Activated CD4-positive, alpha-beta T cell treated with anti-CD3 and anti-CD28 coated beads, Interleukin-2, amount 10 ng/mL, durations not matched to agents 24 days and 14 days (primary cell): ENCODE measurements around the gene PPP1R9A. TPM values are rescaled to one million over a fixed set of nuclear protein-coding genes. Genes with fewer than 3 reads are reported as not detected.

Source experiments
- DNase-seq: peaks from one replicate; pipeline ENCODE4 v3.0.0; 2022
- H3K27ac Mint-ChIP-seq: one replicate; pipeline ENCODE4 v1.8.0; 2022; ENCODE audit warnings: mild to moderate bottlenecking, mixed read lengths
- H3K27me3 Mint-ChIP-seq: one replicate; pipeline ENCODE4 v1.8.0; 2022; ENCODE audit warnings: mixed read lengths
- H3K36me3 Mint-ChIP-seq: one replicate; pipeline ENCODE4 v1.8.0; 2022; ENCODE audit warnings: low read depth, mild to moderate bottlenecking, mixed read lengths
- H3K4me1 Mint-ChIP-seq: one replicate; pipeline ENCODE4 v1.8.0; 2021; ENCODE audit warnings: mixed read lengths
- H3K4me3 Mint-ChIP-seq: one replicate; pipeline ENCODE4 v1.8.0; 2022; ENCODE audit warnings: mild to moderate bottlenecking, moderate library complexity, mixed read lengths
- H3K9me3 Mint-ChIP-seq: one replicate; pipeline ENCODE4 v1.8.0; 2021; ENCODE audit warnings: mixed read lengths
- intact Hi-C: fragments of 100-400 bp; cut with micrococcal nuclease; formaldehyde crosslinking; loops from one replicate; pipeline ENCODE4 v1.15.1; 2023
- total RNA-seq: library from RNA; stranded (reverse); gene quantifications from 2 replicates; pipeline ENCODE4 v1.2.3, GENCODE V29; 2022

The PPP1R9A gene
- total RNA-seq, 1 donor from 2014 or later, result not detected

- Mint-ChIP-seq H3K4me1 (no peaks in the 10 kb centered on the region), H3K4me3 (no peak overlapping the region), H3K27ac (no peak overlapping the region), H3K36me3 (no peaks in the 10 kb centered on the region), H3K27me3 (no peaks in the 10 kb centered on the region), H3K9me3 (no peaks in the 10 kb centered on the region)
- DNase-seq, result no peak
- intact Hi-C loops, result no loop called here
These were observed 26.0 kb downstream of the PPP1R9A start for GRCh38 chr7:94933256-94933990.

DNA sequence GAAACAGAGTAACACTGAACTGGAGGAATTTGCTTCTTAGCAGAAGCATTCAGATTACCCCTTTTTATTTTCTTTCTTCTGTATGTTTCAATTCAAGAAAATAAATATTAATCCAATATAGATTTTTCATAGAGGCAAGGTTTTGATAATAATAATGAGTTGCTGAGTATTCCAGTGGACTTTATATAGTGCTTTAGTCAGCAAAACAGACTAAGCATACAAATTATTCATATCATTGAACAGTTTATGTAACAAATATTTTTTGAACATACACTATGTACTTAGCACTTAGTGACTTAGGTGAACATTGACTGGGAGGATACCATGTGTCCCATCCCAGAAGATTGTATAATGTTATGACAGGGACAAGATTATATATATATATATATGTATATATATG lies 32.0 kb downstream of the PPP1R9A start:
- H3K27ac Mint-ChIP-seq, result no peak overlapping the region
- H3K36me3 Mint-ChIP-seq, result no peaks in the 10 kb centered on the region
- no peak overlapping the region for H3K4me3 Mint-ChIP-seq
- no peaks in the 10 kb centered on the region for H3K4me1 Mint-ChIP-seq
- intact Hi-C loops, result no loop called here
- H3K9me3 Mint-ChIP-seq, result no peaks in the 10 kb centered on the region
- no peaks in the 10 kb centered on the region for H3K27me3 Mint-ChIP-seq
- DNase-seq, result no peak

DNA sequence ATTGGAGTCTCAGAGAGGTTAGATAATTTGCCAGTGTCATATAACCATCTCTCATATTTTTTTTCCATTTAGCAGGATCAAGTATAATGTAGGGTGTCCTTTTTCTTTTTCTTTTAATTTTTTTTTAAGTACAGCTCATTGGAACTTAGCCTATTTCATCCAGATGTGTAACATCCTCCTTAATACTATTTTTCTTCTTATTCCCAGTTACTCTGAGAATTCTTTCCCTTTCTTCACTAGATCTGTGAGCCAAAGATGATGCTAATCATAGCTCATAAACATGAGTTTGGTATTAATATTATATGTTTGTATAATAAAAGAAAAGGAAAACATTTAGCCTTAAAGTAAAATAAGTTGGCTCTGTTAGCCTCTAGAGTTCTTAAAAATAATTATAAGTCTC lies 32.8 kb downstream of the PPP1R9A start:
- Mint-ChIP-seq H3K36me3 (no peaks in the 10 kb centered on the region), H3K4me3 (no peak overlapping the region), H3K27ac (no peak overlapping the region), H3K27me3 (no peaks in the 10 kb centered on the region), H3K9me3 (no peaks in the 10 kb centered on the region), H3K4me1 (no peaks in the 10 kb centered on the region)
- no peak for DNase-seq
- intact Hi-C loops, result no loop called here

- H3K4me1 Mint-ChIP-seq, result no peaks in the 10 kb centered on the region
- no peaks in the 10 kb centered on the region for H3K36me3 Mint-ChIP-seq
- intact Hi-C loops, result no loop called here
- H3K4me3 Mint-ChIP-seq, result no peak overlapping the region
- no peak for DNase-seq
- H3K27me3 Mint-ChIP-seq, result no peaks in the 10 kb centered on the region
- H3K9me3 Mint-ChIP-seq, result no peaks in the 10 kb centered on the region
- no peak overlapping the region for H3K27ac Mint-ChIP-seq
These were observed 34.6 kb downstream of the PPP1R9A start for GRCh38 chr7:94941844-94942632.

GRCh38 chr7:94943134-94943533 lies 35.7 kb downstream of the PPP1R9A start:
- Mint-ChIP-seq H3K4me1 (no peaks in the 10 kb centered on the region), H3K27ac (no peak overlapping the region), H3K9me3 (no peaks in the 10 kb centered on the region), H3K4me3 (no peak overlapping the region), H3K36me3 (no peaks in the 10 kb centered on the region), H3K27me3 (no peaks in the 10 kb centered on the region)
- intact Hi-C loops, result no loop called here
- no peak for DNase-seq

DNA sequence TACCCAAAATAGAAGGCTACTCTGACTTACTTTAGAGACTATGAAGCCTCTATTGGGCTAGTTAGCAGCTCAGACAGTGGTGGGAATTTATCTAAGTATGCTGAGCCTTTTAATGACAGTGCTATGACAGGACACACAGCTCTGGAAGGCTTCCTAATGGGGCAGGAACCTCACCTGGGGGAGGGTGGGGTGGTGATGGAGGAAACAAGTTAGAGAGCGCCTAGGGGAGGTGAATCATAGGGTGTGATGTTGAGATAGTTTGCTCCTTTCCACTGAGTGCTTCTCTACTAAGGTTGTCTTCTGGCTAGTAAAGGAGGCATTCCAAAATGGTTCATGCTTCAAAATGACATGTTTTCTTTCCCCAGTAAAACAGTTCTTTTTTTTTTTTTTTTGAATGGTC lies 42.1 kb downstream of the PPP1R9A start:
- DNase-seq, result no peak
- intact Hi-C loops, result no loop called here
- Mint-ChIP-seq H3K9me3 (no peaks in the 10 kb centered on the region), H3K36me3 (no peaks in the 10 kb centered on the region), H3K4me1 (no peaks in the 10 kb centered on the region), H3K27me3 (no peaks in the 10 kb centered on the region), H3K27ac (no peak overlapping the region), H3K4me3 (no peak overlapping the region)

DNA sequence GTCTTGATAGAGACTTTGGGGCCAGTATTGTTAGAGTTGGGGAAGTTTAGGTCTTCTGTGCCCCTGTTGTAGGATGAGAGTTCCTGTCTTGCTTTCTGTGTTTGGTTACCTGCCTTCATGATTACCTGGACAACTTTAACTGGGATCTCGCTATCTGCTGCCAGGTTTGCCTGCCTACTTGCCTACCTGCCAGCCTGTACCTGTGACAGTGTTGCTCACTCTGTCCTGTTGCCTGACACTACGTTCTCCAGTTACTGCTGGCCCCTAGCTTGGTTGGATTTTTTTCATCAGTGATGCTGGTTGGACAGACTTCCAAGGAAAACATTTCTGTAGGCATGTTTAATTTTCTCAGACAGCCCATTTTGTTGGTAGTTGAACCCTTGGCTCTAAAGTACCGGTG lies 48.4 kb downstream of the PPP1R9A start:
- Mint-ChIP-seq H3K9me3 (no peaks in the 10 kb centered on the region), H3K4me3 (no peak overlapping the region), H3K27me3 (no peaks in the 10 kb centered on the region), H3K27ac (no peak overlapping the region), H3K36me3 (no peaks in the 10 kb centered on the region), H3K4me1 (no peaks in the 10 kb centered on the region)
- intact Hi-C loops, result no loop called here
- no peak for DNase-seq

DNA sequence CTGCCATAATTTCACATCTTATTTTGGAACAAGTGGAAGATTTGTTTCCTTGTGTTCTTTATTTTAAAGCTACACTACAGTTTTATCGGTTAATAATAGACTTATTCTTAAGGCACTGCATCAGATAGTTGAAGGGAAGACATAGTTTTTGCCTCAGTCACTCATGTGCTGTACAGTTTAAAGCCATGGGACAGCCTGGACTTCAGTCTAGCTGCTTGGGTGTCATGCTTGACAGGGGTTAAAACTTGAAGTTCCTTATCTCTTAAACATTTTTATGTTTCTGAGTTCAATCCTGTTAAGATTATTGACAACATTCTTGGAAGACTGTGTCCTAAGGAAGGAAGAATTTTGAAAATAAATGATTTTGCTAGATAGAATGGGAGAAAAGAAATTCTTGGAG lies 49.7 kb downstream of the PPP1R9A start:
- Mint-ChIP-seq H3K27ac (no peak overlapping the region), H3K4me1 (no peaks in the 10 kb centered on the region), H3K4me3 (no peak overlapping the region), H3K36me3 (no peaks in the 10 kb centered on the region), H3K9me3 (no peaks in the 10 kb centered on the region), H3K27me3 (no peaks in the 10 kb centered on the region)
- DNase-seq, result no peak
- intact Hi-C loops, result no loop called here

DNA sequence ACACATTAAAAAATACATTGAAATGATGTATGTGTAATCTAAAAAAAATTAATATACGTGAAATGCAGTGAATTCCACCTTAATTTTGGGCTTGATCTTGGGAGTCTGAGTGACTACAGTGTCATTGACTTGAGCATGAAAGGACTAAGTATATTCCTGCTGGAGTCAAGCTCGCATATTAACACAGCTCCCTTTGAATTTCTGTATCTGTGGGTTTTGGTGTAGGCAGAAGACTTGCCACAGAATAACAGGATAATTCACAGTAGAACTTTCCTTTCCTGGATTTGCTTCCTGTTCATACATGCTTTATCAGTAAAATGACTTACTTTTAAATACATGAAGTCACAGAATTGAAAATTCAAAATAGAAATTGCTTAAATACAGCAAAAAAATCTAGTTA lies 55.3 kb downstream of the PPP1R9A start:
- H3K4me3 Mint-ChIP-seq, result no peak overlapping the region
- no peaks in the 10 kb centered on the region for H3K4me1 Mint-ChIP-seq
- intact Hi-C loops, result no loop called here
- peaks cover 4% of the 10 kb centered on the region for H3K9me3 Mint-ChIP-seq
- no peak overlapping the region for H3K27ac Mint-ChIP-seq
- no peaks in the 10 kb centered on the region for H3K36me3 Mint-ChIP-seq
- DNase-seq, result no peak
- H3K27me3 Mint-ChIP-seq, result no peaks in the 10 kb centered on the region

DNA sequence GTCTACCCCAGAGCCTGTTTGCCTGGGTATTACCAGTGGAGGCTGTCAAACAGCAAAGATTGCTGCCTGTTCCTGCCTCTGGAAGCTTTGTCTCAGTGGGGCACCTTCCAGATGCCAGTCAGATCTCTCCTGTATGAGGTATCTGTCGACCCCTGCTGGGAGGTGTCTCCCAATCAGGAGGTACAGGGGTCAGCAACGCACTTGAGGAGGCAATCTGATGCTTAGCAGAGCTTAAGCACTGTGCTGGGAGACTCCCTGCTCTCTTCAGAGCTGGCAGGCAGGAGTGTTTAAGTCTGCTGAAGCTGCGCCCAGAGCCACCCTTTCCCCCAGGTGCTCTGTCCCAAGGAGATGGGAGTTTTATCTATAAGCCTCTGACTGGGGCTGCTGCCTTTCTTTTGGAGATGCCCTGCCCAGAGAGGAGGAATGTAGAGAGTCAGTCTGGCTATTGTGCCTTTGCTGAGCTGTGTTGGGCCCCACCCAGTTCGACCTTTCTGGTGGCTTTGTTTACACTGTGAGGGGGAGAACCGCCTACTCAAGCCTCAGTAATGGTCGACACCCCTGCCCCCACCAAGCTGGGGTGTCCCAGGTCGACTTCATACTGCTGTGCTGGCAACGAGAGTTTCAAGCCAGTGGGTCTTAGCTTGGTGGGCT lies 62.2 kb downstream of the PPP1R9A start:
- intact Hi-C loops, result no loop called here
- H3K4me3 Mint-ChIP-seq, result no peak overlapping the region
- H3K27me3 Mint-ChIP-seq, result no peaks in the 10 kb centered on the region
- H3K9me3 Mint-ChIP-seq, result peaks cover 10% of the 10 kb centered on the region
- H3K36me3 Mint-ChIP-seq, result no peaks in the 10 kb centered on the region
- no peak overlapping the region for H3K27ac Mint-ChIP-seq
- no peaks in the 10 kb centered on the region for H3K4me1 Mint-ChIP-seq
- no peak for DNase-seq

DNA sequence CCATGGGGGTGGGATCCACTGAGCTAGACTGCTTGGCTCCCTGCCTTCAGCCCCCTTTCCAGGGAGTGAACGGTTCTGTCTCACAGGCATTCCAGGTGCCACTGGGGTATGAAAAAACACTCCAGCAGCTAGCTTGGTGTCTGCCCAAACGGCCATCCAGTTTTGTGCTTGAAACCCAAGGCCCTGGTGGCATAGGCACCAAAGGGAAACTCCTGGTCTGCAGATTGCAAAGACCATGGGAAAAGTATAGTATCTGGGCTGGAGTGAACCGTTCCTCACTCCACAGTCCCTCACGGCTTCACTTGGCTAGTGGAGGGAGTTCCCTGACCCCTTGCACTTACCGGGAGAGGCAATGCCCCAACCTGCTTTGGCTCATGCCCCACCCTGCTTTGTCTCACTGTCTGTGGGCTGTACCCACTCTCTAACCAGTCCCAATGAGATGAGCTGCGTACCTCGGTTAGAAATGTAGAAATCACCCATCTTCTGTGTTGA lies 62.7 kb downstream of the PPP1R9A start:
- Mint-ChIP-seq H3K4me1 (no peaks in the 10 kb centered on the region), H3K27ac (no peak overlapping the region), H3K27me3 (no peaks in the 10 kb centered on the region), H3K36me3 (no peaks in the 10 kb centered on the region), H3K9me3 (peaks cover 10% of the 10 kb centered on the region), H3K4me3 (no peak overlapping the region)
- DNase-seq, result no peak
- intact Hi-C loops, result no loop called here

GRCh38 chr7:94971051-94971867 lies 63.9 kb downstream of the PPP1R9A start:
- H3K4me3 Mint-ChIP-seq, result no peak overlapping the region
- no peaks in the 10 kb centered on the region for H3K36me3 Mint-ChIP-seq
- intact Hi-C loops, result no loop called here
- H3K27ac Mint-ChIP-seq, result no peak overlapping the region
- no peak for DNase-seq
- peaks cover 6% of the 10 kb centered on the region for H3K9me3 Mint-ChIP-seq
- no peaks in the 10 kb centered on the region for H3K4me1 Mint-ChIP-seq
- H3K27me3 Mint-ChIP-seq, result no peaks in the 10 kb centered on the region

DNA sequence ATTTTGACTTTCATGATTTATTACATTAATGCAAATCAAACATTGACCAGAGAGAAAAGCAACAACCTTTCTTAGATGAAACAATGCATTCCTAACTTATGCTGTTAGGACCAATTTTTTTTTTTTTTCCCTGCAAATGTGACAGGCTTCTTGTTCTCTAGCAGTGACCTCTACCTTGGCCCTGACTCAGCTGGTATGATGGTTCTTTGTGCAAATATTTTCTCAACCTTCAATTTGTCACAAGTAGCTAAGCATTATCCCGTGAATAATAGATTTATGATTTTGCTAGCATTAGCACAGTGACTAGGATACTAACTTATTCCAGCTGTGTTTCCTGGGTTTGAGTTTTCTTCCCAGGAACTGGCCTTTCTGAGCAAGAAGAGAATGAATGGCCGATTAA lies 64.9 kb downstream of the PPP1R9A start:
- Mint-ChIP-seq H3K4me1 (no peaks in the 10 kb centered on the region), H3K36me3 (no peaks in the 10 kb centered on the region), H3K27ac (no peak overlapping the region), H3K27me3 (no peaks in the 10 kb centered on the region), H3K9me3 (peaks cover 6% of the 10 kb centered on the region), H3K4me3 (no peak overlapping the region)
- intact Hi-C loops, result no loop called here
- no peak for DNase-seq
